GM21515 (cell line): ENCODE data around the gene AURKA.

Source experiments
- ATAC-seq: cut with Tn5 transposase; IDR thresholded peaks from one replicate; pipeline ENCODE4 v1.9.1; 2021; ENCODE audit not compliant: unreplicated experiment

The AURKA gene

GRCh38 chr20:56392132-56392880, at the start of gene AURKA, which contains the start of gene CSTF1:
TSS of gene AURKA (minus strand) at chr20:56392215. CDS start at chr20:56388197, 4,018 bp downstream.
TSS of gene CSTF1 (plus strand) at chr20:56392645. CDS start at chr20:56395553, 2,908 bp downstream.
- peak; percentile 93 for ATAC-seq

DNA sequence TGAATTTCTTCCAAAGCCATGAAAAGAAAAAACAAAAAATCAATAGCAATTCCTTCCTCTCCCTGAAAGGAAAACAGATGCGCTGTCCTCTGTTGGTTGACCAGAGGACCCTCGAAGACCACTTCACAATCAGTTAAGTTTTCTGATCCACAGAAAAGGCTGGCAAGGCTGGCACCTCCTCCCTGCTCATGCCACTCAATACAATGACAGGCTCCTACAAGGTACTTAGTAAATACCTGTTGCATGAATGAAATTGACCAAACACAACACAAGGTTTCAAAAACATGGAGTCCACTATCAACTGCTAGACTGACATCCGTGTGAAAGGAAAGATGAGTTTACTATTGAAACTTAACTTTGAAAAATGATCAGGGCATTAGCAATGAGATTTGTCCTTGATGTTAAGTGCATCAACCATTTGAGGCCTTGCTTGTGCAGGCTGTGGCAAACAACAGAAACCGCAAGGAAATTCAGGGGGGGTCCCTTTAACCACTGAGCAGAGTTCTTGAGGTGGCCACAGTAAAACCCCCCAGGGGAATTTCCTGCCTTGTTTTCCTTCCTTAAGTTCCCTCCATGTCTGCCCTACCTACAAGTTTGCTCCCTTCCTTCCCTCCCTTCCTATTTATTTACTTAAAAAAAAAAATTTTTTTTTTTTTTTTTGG, 48.5 kb upstream of the AURKA start:
- ATAC-seq, result peak; percentile 79

DNA sequence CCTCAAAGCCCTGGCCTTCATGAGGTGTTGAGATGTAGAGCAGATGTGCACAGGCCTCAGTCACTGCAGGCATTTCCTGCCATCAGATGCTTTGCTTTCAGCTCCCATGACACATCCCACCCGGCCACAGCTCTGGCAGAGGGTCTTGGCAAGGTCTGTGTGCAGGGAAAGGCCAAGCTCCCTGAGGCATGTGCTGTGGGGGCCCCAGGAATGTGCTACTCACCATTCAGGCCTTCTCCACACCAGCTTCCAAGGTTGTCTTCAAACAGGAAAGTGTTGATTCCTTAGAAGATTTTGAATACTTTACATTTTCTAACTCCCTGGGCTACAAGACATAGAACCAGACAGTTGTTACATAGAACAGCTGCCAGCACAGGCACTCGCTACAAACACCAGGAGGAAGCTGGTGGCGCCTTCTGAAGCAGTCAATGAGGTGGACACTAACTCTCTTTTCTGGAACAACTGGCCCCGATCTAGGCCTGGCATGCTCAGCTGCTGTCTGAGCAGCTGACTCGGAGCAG, 47.8 kb upstream of the AURKA start:
- ATAC-seq, result no peak

- ATAC-seq, result no peak
Observed at GRCh38 chr20:56438284-56438683, 46.3 kb upstream of the AURKA start.

- no peak for ATAC-seq
Observed at GRCh38 chr20:56437196-56437960, 45.4 kb upstream of the AURKA start.

DNA sequence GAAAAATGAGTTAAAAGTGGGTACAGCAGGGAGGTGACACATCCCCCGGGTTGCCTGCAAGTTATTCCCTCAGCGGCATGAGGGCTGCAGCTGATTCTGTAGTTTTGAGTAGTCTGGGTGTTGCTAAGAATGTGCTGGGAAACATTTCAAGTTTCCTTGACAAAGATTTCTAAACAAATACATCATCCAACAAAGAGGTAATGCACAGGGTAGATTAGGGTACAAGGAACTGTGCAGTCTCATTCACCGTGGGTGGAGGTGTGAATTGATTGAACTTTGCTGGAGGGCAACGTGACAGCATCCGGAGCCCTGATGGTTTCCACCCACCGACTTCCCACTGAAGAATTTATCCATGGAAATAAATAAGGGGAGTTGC, 41.9 kb upstream of the AURKA start:
- no peak for ATAC-seq

DNA sequence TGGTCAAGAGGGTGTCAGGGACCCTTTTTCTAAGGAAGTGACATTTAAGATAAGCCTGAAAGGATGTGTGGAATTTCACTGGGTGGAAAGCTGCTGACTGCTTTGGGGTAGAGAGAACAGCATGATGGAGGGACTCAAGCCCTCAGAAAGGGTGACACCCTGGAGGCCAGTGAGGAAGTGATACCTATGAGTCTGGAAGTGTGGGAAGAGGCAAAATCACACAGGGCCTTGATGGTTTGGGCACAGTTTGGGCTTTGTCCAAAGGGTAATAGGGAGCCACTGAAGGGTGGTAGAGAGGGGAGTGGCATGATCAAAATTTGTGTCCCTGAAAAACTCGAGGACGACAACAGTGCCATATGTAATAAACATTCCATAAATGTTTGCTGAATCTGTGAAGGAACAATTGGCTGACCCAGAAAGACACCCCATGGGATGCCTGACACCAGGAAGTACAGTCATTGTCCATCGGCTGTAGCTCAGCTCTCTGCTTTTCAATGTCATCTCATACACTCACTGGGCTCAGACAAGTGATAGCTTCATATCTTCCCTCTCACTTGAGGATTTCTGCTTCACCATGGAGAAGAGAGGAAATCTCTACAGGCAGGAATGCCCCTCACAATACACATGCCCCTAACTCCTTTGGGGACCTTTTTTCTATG, 41.3 kb upstream of the AURKA start:
- no peak for ATAC-seq

DNA sequence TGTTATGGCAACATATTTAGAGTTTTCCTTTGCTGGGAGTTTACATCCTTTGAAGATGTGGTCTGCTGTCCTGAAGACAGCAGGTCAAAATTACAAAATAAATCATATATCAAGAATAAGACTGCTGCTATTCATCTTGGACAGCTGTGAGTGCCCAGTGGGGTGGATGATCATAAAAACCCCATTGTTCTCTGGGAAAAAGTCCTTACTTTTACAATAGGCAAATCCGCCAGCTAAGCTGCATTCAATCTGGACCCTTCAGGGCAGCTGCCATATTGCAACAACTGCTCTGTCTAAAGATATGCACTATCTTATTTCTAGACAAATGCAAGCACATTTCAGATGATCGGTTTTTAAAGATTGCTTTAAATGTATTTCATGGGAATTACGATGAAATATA, 39.5 kb upstream of the AURKA start:
- ATAC-seq, result no peak

GRCh38 chr20:56430957-56431356, 38.9 kb upstream of the AURKA start:
- no peak for ATAC-seq

DNA sequence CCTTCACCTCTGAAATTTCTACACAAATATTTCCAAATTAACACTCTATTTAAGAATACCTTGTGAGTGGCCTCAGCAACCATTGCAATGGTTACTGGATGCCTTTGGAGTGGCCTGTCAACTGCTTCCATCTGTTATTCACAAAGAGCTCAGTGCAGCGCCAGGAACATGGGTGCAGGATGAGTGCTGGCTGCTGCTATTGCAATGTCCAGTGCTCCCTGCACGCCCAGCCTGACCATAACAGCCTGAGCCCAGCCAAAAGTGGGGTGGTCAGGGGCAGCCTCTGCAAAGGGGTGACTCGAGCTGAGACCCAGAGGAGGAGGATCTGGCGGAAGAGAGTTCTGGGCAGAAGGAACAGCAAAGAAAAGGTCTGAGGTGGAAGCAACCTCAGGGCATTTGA, 38.4 kb upstream of the AURKA start:
- no peak for ATAC-seq

- ATAC-seq, result no peak
Observed at GRCh38 chr20:56429941-56430340, 37.9 kb upstream of the AURKA start.

DNA sequence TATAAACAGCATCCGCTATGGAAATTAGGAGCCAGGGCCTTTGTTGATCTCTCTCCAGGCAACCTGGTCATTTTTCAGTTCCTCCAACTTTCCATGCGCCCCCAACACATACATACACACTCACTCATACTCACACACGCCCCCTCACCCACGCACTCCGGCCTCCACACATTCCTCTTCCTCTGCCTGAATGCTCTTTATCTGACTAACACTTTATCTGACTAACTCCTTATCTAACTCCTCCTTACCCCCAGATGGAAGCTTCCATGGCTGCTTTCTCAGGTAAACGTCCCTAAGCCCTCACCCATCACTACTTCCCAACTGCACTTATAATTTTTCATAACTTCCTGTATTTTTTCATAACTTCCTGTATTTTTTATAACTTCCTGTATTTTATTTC, 37.5 kb upstream of the AURKA start:
- no peak for ATAC-seq

DNA sequence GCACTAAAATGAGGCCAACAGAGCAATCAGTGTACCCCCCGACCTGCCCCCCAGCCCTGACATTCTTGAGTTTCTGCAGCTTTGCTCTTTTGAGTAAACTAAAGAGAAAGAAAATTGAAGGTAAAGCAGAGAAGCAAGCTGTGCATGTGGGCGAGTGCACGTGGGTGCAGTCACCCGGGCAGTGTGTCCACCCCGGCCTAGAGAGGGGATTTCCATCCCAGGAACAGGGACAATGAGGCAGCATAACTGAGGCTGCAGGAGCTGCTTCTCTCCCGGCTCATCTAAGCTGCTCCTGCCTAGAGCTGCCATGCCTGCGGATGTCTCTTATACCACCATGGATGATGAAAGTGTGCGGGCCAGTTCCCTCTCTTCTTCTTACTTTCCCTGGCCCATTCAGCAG, 36.9 kb upstream of the AURKA start:
- ATAC-seq, result no peak

DNA sequence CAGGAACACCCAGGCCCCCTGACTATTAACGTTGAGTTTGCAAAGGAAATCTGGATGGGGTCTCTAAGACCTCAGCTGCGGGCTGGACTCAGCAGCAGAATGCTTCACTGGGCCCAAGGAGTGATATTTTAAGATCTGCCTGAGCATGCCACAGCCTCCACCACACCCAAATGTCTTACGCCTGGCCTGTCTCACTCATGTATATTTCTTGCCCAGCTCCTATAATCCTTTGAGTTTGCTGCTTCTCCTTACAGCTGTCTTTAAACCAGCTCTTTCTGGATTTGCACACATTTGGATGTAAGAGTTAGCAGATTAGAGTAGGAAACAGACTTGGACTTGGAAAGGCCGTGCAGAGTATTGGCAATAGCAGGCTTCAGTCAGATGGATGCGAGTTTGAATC, 36.4 kb upstream of the AURKA start:
- no peak for ATAC-seq

- ATAC-seq, result no peak
Observed at GRCh38 chr20:56427797-56428196, 35.8 kb upstream of the AURKA start.

GRCh38 chr20:56426926-56427325, 34.9 kb upstream of the AURKA start:
- no peak for ATAC-seq

DNA sequence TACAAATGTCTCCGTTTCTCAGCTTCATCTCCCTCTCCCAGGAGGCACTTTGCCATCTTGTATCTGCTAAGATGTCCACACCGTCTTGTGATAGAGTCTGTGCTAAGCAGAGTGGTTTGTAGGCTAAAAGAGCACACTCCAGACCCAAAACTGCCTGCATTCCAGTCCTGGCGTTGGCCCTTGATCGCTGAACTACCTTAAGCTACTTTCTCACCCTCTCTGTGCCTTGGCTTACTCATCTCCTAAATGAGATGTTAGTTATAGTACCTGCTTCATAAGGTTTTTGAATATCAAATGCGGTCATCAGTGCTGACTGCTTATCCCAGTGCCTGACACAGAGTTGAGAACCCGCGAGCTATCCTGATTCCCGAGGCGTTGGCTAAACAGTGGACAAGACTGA, 34.0 kb upstream of the AURKA start:
- ATAC-seq, result no peak

GRCh38 chr20:56424931-56425330, 32.9 kb upstream of the AURKA start:
- ATAC-seq, result no peak

GRCh38 chr20:56423886-56424285, 31.9 kb upstream of the AURKA start:
- no peak for ATAC-seq

DNA sequence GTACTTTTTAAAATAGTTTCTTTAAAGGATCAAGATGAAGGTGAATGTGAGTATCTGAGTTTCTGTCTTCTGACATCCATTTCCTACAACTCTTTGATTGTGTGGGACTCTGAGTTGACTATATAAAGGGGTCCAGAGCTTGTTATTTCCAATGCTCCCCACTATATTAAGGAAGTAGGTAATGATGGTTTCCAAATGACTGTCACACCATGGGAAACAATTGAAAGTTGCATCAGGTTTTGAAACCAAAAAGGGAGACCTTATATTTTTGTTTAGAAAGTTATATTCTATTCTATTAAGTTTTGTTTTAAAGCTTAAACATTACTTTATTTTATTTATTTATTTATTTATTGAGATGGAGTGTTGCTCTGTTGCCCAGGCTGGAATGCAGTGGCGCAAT, 31.2 kb upstream of the AURKA start:
- no peak for ATAC-seq

- ATAC-seq, result no peak
Observed at GRCh38 chr20:56422824-56423189, 30.8 kb upstream of the AURKA start.
